GM19238 (cell line): ENCODE results near the gene FYB1.

Experiments used
- DNase-seq: peaks from one replicate; pipeline ENCODE4 v3.0.0; 2011; ENCODE audit warnings: low spot score; ENCODE audit not compliant: insufficient read length

FYB1 gene

GRCh38 chr5:39206630-39207321 lies 12.6 kb downstream of the FYB1 start:
- DNase-seq = no peak

- DNase-seq = no peak
Observed at GRCh38 chr5:39205550-39205949, 13.8 kb downstream of the FYB1 start.

- DNase-seq = no peak
Observed at GRCh38 chr5:39203951-39204350, 15.4 kb downstream of the FYB1 start.

GRCh38 chr5:39203275-39203922 lies 16.0 kb downstream of the FYB1 start:
- no peak for DNase-seq

GRCh38 chr5:39202597-39203274 lies 16.6 kb downstream of the FYB1 start:
- DNase-seq = no peak

GRCh38 chr5:39201781-39202596 lies 17.4 kb downstream of the FYB1 start:
- no peak for DNase-seq

- no peak for DNase-seq
Observed at GRCh38 chr5:39201160-39201780, 18.1 kb downstream of the FYB1 start.

GRCh38 chr5:39200081-39200480 lies 19.3 kb downstream of the FYB1 start:
- no peak for DNase-seq

- no peak for DNase-seq
Observed at GRCh38 chr5:39199335-39199734, 20.0 kb downstream of the FYB1 start.

GRCh38 chr5:39198127-39198526 lies 21.2 kb downstream of the FYB1 start:
- no peak for DNase-seq

GRCh38 chr5:39197556-39197955 lies 21.8 kb downstream of the FYB1 start:
- DNase-seq = no peak

GRCh38 chr5:39195198-39195826 lies 24.1 kb downstream of the FYB1 start:
- DNase-seq = no peak

- DNase-seq = no peak
Observed at GRCh38 chr5:39194466-39195136, 24.8 kb downstream of the FYB1 start.

GRCh38 chr5:39193553-39194465 lies 25.6 kb downstream of the FYB1 start:
- DNase-seq = no peak

GRCh38 chr5:39192450-39193160 lies 26.8 kb downstream of the FYB1 start:
- DNase-seq = no peak

- DNase-seq = no peak
Observed at GRCh38 chr5:39191216-39191615, 28.1 kb downstream of the FYB1 start.

- DNase-seq = no peak
Observed at GRCh38 chr5:39190311-39191102, 28.9 kb downstream of the FYB1 start.
